HG03354 (cell line): ENCODE data around the gene MICU2.

Experiments used
- ATAC-seq: cut with Tn5 transposase; IDR thresholded peaks from one replicate; pipeline ENCODE4 v1.9.1; 2021; ENCODE audit warnings: mild to moderate bottlenecking; ENCODE audit not compliant: unreplicated experiment, poor library complexity, severe bottlenecking

Gene MICU2

DNA sequence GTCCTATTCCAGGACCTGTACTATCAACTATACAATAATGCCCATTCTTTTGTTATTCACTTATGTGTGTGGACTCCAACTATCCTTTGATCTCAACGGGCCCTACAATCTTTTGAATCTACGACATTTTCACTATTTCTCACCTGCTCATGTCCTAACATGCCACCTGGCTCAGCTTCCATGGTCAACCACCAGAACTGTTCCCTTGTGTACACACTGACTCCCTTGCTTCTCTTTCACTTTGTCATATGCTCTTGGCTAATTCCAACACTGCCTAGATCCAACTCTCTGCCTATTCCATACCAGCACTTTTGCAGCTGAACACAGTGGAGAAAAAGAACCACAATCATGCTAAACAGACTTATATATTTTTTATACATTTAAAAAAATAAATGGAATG lies 53.1 kb downstream of the MICU2 start:
- no peak for ATAC-seq

DNA sequence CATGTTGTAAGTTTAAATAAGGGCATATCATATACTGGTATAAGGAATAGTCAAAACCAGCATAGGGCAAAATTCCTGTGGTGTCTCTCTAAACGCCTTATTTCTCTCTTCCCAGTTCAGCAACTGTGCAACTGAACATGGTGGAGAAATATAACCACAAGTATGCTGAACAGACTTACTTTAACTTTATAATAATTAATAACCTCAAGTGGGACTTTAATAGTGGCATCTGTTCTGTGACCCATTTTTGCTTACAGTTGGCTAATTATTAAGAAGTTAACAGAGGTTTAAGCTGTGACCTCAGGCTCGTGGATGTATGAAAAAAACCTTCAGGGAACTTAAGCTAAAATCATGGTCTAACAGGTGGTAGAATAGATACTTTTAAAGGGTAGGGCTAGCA lies 54.3 kb downstream of the MICU2 start:
- ATAC-seq: peak; percentile 62

DNA sequence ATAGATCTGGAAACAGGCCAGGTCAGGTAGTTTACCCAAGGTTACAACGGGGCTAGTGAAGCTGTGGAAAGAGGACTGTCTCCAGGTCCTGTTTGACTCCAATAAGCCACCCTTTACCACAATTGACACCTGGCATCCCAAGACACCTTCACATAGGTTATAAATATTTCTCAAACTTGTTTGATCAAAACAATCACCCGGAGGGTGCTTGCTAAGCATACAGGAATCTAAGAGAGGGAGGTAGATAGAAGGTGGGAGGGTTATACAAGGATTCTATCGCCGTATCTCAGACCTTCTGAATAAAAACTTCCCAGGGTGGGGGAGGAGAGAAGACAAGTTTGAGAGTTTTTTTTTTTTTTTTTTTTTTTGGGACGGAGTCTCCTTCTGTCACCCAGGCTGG lies 55.4 kb downstream of the MICU2 start:
- ATAC-seq: no peak

DNA sequence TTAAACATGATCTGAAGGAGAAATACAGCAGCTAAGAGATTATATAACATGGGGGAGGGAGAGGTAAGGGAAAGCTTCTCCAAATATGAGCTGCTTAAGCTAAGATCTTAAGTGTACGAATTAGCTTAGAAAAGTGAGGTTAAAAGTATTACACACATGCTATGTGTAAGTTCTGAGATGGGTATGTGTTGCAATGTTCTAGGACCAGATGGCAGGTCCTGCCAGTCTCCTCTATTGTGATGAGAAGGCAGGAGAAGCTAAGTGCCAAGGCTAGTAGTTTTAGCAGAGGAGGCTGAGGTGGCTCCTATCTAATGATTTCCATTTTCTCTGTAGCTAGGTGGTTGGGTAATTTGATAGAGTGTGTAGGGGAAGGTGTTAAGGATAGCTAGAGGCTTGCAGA lies 57.6 kb downstream of the MICU2 start:
- ATAC-seq: no peak

DNA sequence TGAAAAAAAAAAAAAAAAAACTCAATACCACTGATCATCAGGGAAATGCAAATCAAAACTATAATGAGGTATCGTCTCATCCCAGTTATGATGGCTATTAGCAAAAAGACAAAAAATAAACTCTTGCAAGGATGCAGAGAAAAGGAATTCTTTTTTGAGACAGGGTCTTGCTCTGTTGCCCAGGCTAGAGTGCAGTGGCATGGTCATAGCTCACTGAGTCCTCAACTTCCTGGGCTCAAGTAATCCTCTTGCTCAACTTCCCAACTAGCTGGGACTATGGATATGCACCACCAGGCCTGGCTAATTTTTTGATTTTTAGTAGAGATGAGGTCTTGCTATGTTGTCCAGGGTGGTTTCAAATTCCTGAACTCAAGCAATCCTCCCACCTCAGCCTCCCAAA lies 59.5 kb downstream of the MICU2 start:
- no peak for ATAC-seq

DNA sequence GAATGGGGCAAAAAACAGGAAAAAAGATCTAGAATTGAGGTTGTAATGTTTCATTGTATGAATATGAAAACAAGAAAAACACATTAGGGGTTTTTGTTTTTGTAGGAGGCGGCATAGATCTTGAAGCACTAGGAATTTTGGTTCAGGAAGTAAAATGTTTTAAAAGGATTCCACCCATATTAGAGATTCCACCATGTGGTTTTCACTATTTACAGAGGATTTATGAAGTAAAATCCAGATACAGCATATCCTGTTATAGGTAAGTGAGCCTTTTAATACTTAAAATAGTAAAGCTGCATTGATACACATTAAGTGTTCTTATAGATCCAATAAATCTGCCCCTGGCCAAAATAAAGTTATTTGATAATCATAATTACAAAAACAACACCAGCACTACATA lies 61.4 kb downstream of the MICU2 start:
- ATAC-seq: no peak

DNA sequence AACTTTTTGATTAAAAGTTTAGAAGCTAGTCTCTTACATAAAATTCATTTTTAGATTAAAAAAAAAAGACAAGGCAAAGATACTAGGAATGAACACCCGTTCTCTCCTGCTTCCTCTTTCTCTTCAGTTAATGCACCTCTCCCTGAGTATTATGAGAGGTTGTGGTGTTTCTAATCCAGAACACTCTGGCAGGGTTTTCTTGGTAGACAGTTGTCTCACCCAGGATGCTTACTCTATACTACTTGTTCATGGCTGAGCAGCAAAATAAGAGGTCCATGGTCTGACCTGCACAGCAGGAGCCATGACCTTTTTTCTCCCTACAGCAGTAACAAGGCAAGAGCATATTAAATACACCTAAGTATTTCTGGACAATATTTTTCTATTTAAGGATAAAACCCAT lies 62.0 kb downstream of the MICU2 start:
- ATAC-seq: no peak

DNA sequence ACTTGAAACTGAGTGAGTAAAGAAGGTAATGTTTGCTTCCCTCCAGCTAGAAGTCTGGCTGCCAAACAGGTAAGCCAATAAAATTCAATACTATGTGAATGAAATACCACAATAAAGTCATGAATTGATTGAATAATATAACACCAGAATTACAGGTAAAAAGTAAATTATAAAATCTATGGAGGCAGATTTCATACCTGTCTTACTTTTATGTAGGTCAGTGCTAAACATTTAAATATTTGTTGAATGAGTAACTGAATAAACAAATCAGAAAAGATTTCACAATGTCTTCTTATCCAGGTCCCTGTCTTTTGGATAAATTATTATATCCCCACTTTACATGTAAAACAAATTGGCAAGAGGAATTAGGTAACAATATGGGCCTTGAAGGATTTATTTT lies 62.7 kb downstream of the MICU2 start:
- no peak for ATAC-seq

DNA sequence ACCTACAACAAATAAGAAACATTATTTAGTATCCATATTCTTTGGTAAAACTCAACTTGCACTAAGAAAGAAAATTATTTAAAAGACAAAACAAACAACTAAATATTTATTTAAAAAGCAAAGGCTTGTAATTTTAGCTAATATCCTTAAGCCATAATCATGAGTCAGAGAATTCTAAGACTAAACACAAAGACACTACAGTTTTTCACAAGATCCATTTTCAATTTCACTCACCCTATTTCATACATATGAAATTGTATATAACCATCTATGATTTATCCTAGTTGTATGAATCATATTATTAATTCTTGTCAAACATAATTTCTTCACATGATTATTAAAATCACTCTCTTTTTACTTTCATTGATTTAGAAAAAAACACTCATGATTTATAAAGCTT lies 64.3 kb downstream of the MICU2 start:
- ATAC-seq: no peak

DNA sequence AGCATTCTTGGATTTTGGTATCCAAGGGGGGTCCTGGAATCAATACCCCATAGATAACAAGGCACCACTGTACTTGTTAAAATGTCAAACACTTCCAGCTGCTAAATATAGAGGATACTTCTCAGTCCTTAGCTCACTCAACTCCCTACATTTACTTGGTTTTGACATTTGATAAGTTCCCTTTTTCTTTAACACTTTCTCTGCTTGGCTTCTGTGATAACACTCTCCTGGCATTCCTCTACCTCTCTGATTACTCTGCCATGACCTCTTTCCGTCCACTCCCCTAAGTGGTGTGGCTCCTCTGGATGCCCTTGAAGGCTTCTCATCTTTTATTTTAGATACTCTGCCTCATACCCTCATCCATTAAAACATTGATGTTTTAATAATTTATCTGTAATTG lies 65.2 kb downstream of the MICU2 start:
- no peak for ATAC-seq

DNA sequence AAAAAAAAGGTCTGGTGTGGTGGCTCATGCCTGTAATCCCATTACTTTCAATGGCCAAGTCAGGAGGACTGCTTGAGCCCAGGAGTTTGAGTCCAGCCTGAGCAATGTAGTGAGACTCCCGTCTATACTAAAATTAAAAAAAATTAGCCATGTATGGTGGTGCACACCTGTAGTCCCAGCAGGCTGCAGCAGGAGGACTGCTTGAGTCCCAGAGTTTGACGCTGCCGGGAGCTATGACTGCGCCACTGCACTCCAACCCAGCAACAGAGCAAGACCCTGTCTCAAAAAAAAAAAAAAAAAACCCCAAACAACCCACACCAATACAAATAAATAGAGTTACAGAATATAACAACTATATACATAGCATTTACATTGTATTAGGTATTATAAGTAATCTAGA lies 65.7 kb downstream of the MICU2 start:
- ATAC-seq: no peak

DNA sequence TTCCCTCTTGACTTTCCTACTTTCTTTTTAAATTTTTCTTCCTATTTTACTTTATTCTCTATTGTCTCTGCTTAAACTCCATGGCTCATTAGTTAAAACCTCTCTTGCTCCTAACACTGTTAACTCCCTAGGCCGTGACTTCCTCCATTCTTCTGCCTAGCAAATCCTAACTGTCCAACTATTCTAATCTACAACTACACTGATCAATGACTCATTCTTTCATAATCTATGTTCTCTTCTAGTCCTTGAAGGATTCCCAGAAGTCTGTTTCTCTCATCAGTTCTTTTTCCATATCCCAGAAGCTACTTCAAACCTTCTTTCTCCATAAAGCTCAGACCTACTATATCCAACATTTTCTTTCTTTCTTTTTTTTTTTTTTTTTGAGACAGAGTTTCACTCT lies 66.9 kb downstream of the MICU2 start:
- no peak for ATAC-seq

DNA sequence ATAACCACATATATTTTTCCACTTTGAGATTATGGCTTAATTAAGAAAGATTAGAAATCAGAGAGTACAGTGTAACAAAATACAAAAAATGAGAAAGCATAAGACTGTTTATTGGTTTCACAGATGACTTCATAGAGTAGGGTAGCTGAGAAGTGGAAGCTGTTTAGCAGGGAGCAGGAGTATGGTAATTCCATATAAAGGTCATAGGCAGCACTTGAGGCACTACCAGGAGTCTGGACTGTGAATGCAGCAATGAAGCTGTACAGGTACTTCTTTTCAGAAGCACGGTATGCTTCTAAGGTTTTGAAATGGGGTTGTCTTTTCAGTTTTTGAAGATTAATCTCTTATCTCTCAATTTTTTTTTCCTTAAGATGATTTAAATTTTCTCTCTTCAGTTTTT lies 69.2 kb downstream of the MICU2 start:
- ATAC-seq: no peak

DNA sequence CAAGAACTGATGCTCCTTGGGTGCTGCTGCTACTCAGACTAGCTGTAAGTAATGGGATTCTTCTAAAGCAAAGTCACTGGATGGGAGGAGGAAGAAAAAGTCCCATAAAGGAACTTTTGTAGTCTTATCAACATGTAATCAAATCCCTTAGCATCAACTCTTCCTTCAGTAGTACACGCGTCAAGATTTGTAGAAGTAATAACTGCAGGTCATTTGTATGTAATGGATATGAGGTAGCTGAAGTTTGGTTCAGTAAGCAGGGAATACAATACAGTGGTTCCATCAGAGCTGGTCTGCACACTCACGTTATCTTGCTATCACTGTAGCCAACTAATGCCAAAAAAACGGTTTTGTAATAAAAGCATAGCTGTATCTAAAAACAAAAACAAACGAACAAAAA lies 72.5 kb downstream of the MICU2 start:
- ATAC-seq: no peak

DNA sequence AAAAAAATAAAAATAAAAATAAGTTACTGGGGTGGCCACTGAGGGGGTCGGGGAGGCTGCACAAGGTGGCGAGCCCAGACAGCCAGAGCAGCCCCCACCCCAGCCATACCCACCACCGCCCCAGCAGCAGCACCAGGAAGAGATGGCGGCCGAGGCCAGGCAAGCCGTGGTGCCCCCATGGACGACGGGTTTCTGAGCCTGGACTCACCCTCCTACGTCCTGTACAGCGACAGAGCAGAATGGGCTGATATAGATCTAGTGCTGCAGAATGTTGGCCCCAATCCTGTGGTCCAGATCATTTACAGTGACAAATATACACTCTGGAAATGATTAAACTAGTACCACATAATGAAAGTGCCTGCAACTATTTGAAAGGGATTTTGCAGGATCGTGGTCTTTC lies 73.3 kb downstream of the MICU2 start:
- no peak for ATAC-seq

DNA sequence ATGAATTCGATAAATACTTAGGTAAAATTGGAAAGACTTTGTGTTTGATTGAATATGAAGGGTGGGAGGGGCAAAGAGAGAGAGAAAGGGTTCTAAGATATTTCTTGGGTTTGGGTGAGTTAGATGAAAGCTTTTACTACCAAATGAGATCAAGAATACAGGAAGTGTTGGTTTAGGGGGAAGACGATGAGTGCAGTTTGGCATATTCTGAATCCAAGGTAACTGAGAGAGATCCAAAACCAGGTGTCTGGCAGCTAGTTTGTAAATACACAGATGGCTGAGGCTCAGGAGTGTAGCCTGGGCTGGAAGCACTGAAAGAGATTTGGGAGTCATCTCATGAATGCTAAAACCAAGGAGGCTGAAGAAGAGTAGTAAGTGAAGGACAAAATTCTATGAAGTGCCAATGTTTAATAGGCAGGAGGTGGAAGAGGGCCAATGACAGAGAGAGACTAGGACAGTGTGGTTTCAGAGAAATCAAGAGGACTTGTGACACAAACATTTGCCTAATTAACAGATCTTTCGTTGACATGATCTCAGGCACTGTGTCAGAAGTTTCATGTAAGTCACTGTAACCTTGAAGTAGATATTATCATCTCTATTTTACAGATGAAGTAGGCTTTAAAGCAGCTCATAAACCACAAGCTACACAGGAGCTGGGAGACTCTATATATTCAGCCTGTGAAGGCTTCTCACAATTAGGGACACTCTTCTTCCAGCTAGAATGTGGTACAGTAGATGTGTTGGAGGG lies 74.7 kb downstream of the MICU2 start:
- ATAC-seq: no peak

DNA sequence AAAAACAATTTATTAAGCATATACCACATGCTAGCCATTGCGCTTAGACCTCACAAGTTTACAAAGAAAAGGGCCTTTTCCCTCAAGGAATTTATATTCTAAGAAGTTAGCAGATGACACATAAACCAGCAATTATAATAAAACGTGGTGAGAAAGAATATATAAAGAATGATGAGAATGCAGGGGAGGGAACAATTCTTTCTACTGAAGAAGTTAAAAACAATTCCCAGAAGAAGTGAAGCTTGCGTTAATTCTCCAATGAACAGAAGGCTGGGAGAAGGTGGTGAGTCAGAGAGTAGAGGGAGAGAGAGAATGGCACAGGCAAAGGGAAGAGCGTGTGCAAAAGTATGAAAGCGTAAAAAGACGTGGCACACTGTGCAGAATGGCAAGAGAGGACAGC lies 75.4 kb downstream of the MICU2 start:
- no peak for ATAC-seq

DNA sequence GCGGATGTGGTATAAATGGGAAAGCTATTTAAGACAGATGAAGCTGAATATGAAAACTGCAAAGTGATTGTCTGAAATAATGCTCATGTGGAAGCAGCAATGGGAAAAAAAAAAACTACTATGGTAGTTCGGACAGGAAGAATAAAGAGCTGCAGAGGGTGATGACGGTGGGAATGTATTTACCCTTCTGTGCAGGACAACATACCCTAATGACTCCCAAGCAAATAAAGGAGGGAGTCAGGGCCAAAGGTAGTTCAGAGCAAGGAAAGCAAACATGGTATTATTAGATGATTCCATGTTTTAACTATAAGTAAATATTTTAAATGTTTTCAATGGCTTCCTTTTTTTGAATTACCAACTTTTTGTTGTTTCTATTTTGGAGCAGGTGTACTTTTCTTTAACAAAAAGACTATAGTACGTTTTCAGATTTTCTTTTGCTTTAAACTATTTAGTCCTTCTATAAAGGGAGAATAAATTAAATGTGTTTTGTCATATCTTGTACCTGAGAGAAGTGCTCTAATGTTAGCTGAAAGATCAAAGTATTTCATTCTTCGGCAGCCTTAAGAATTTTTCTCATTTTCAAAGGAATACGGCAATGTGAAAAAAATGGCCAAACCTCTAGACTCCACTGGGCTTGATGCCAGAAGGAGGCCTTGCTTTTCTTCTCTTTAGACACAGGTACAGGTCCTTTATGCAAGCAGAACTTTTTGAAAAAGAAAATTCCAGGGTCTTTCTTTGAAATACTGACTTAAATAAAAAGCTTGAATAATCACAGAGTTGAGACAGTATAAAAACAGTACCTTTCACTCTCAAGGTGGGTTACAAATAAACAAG lies 77.0 kb downstream of the MICU2 start:
- ATAC-seq: no peak

DNA sequence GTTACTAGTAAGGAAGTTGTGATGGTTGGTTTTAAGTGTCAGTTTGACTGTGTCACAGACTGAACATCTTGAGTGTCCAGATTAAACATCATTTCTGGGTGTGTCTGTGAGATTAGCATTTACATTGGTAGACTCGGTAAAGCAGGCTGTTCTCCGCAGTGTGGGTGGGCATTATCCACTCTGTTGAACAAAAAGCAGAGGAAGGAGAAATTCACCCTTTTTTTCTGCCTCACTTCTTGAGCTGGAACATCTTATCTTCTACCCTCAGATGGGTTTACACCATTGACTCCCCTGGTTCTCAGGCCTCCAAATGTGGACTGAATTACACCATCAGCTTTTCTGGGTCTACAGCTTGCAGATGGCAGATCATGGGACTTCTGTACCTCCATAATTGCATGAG lies 81.1 kb downstream of the MICU2 start:
- ATAC-seq: no peak

DNA sequence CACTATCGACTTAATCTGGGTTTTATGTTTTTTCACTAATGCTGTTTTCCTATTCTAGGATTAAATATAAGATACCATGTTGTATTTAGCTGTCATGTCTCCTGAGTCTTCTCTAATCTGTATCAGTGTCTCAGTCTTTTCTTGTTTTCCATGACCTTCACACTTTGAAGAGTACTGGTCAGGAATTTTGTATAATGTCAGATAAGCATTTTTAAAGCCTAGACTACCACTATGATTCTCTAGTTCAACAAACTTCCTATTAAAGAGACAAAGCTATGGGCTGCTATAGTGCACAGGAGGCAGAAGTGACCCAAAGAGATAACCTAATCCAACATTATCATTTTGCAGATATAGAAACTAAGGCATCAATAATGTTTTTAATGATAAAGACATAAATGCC lies 81.8 kb downstream of the MICU2 start:
- ATAC-seq: no peak

DNA sequence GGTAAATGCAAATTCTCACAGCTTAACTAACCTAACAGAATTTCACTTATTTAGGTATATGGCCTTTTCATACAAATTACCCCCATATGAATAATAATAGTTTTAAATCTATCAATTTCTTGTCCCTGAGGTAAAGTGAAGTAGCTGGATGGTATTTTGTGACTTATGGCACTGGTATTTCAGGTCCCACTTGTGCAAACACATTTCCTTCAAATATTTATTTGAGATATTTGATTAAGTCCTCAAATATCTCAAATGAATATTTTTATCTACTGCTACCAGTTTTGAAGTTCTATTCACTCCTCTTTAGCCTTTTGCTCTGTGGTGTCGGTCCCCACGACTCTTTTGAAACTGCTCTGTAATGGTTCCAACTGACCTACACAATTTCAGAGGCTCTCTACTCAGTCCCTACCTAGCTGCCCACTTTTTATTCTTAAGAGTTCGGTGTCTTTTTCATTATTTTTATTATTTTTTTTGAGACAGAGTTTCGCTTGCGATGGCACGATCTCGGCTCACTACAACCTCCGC lies 85.3 kb downstream of the MICU2 start:
- no peak for ATAC-seq
